Fibroblast of the aortic adventitia (primary cell): ENCODE measurements around the gene TLDC2. TPM values are rescaled to one million over a fixed set of nuclear protein-coding genes. Genes with fewer than 3 reads are reported as not detected.
"Not testable (repeated sequence)": the region's sequence is repeated elsewhere in the genome, so short reads cannot be mapped to it uniquely, and the experiment has no call there.

ENCODE experiments used
- DNase-seq: peaks from one replicate; pipeline ENCODE4 v3.0.0-alpha.2; 2010; ENCODE audit warnings: low read depth
- H3K4me3 ChIP-seq: 2 replicates; pipeline ENCODE4 v1.5.1; 2011; ENCODE audit warnings: low read depth, mild to moderate bottlenecking, control low read depth, low read length, moderate library complexity
- total RNA-seq: library from RNA; depleted of rRNA; stranded (reverse); fragments of >200 nt; gene quantifications from 2 replicates; pipeline ENCODE4 v1.2.3, GENCODE V29; 2012; ENCODE audit warnings: low replicate concordance
- TF ChIP-seq, protein P1 (sequence below): IDR thresholded peaks from 2 replicates; pipeline ENCODE4 v1.5.1; 2011; ENCODE audit warnings: mild to moderate bottlenecking, low read length, control low read depth, inconsistent platforms; ENCODE audit not compliant: insufficient read depth

TLDC2 gene
- total RNA-seq, 1 donor = 0.18 TPM

DNA sequence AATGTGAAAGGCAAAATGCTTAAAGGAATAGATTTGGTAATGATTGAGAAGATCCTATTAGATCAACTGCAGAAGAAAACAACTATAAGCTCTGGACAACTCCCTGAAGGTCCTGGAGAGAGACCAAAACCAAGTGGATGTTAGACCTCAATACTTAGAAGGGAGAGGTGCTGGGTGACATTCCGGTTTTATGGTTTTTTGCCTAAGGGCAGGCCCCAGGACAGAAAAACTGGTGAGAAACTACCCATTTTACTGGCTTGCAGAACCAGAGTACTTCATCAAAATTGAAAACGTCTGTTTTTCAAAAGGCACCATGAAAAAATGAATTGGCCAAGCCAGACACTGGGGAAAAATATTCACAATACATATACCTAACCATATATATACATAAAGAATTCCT lies 49.3 kb downstream of the TLDC2 start:
- no peak for DNase-seq
- TF ChIP-seq, protein P1, sequence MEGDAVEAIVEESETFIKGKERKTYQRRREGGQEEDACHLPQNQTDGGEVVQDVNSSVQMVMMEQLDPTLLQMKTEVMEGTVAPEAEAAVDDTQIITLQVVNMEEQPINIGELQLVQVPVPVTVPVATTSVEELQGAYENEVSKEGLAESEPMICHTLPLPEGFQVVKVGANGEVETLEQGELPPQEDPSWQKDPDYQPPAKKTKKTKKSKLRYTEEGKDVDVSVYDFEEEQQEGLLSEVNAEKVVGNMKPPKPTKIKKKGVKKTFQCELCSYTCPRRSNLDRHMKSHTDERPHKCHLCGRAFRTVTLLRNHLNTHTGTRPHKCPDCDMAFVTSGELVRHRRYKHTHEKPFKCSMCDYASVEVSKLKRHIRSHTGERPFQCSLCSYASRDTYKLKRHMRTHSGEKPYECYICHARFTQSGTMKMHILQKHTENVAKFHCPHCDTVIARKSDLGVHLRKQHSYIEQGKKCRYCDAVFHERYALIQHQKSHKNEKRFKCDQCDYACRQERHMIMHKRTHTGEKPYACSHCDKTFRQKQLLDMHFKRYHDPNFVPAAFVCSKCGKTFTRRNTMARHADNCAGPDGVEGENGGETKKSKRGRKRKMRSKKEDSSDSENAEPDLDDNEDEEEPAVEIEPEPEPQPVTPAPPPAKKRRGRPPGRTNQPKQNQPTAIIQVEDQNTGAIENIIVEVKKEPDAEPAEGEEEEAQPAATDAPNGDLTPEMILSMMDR = no peak

DNA sequence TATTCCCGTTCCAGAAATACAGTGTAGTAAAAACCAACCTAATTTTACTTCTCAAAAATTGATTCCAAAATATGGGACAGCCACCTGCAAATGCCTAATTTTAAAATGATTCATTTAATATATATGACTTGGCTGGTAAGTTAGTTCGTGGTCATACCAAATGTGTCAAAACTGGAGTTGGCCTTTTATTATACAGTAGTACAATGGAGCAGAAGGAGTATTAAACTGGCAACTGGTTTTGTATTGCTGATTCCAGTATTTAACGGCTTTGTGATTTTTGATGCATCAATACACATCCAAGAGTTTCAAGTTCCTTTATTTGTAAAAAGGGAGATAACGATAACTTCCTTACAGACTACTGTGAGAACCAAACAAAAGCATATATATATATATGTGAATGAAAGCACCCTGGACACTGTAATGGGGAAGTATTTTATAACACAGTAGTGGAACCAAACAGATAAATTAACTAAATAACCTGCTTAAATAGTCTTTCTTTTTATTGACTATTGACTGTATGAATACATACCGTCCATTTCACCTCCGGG lies 50.8 kb downstream of the TLDC2 start:
- DNase-seq = no peak
- no peak overlapping the region for H3K4me3 ChIP-seq
- TF ChIP-seq, protein P1 = no peak

More for the DNA sequence above, 49.3 kb downstream of the TLDC2 start:
- no peak overlapping the region for H3K4me3 ChIP-seq

DNA sequence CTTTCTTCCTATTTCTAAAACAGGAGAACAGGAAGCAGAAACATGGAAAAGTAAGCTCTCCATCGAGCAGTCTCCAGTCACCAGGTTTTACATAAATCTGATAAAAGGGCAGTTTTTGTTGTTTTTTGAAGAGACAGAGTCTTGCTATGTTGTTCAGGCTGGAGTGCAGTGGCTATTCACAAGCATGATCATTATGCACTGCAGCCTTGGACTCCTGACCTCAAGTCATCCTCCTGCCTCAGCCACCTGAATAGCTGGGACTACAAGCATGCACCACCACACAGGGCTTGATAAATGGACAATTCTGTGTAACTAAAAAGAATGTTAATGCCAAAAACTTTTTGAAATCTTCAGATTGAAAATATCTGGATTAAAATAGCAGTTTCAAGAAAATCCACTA lies 51.8 kb downstream of the TLDC2 start:
- TF ChIP-seq, protein P1 = no peak
- H3K4me3 ChIP-seq = no peak overlapping the region
- DNase-seq = no peak

DNA sequence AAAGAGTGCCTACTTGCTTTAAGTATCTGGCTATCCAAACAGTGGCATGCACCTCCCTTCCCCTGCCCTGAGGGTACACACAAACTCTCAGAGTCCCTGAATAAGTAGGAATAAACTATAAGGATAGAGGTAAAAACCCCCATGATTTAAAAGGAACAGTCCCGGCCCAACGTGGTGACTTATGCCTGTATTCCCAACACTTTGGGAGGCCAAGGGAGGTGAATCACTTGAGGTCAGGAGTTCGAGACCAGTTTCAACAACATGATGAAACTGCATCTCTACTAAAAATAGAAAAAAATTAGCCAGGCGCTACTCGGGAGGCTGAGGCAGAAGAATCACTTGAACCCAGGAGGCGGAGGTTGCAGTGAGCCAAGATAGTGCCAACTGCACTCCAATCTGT lies 53.4 kb downstream of the TLDC2 start:
- DNase-seq = peak; percentile 45
- TF ChIP-seq, protein P1 = no peak
- no peak overlapping the region for H3K4me3 ChIP-seq

DNA sequence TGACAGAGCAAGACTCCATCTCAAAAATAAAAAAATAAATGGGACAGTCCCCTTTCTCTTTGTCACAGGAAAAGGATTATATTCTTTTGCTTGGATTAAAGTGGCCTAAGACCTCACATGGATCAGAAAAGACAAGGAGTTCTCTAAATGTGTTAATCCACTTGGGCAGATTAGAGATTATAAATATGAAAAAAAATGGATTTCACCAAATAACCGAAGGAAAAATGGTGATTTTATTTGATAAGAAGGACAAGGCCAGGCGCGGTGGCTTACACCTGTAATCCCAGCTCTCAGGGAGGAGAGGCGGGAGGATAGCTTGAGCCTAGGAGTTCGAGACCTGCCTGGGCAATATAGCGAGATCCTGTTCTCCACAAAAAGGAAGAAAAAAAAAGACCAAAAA lies 53.8 kb downstream of the TLDC2 start:
- H3K4me3 ChIP-seq = no peak overlapping the region
- DNase-seq = no peak
- TF ChIP-seq, protein P1 = no peak

DNA sequence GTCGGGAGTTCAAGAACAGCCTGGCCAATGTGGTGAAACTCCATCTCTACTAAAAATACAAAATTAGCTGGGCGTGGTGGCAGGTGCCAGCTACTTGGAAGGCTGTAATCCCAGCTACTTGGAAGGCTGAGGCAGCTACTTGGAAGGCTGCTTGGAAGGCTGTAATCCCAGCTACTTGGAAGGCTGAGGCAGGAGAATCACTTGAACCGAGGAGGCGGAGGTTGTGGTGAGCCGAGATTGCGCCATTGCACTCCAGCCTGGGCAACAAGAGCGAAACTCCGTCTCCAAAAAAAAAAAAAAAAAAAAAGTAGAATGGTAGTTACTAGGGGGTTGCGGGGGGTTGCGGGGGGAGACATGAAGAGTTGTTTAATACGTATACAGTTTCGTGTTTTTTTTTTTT lies 56.1 kb downstream of the TLDC2 start:
- not testable (repeated sequence) for H3K4me3 ChIP-seq, DNase-seq

DNA sequence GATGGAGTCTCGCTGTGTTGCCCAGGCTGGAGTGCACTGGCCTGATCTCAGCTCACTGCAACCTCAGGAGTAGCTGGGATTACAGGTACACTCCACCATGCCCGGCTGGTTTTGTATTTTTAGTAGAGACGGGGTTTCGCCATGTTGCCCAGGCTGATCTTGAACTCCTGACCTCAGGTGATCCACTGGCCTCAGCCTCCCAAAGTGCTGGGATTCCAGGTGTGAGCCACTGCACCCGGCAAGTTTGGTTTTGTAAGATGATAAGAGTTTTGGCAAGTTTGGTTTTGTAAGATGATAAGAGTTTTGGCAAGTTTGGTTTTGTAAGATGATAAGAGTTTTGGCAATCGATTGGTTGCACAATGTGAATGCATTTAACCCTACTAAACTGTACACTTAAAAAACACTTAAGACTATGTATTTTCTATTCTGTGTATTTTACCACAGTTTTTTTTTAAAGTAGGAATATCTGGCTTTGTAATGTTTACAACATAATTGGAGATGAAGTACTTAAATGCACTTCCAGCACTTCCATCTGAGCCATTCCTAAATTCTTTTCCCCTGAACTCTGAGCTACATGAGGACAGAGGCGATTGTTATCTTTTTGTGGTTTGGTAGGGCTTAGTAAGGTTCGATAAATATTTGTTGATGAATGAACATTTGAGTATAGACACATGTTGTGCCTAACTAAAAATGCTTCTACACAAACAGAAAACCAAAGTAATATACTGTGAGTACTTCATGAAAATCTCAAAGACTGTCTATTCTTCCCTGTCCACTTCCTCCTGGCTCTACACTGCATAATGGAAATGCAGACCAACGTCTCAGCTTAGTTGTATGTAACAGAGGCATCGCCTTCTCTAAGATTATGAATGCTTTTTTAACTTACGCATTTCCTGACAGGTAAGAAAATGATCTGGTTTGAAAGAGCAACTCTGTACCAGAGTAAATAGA lies 56.8 kb downstream of the TLDC2 start:
- TF ChIP-seq, protein P1 = no peak
- peak; percentile 65 for DNase-seq
- no peak overlapping the region for H3K4me3 ChIP-seq

DNA sequence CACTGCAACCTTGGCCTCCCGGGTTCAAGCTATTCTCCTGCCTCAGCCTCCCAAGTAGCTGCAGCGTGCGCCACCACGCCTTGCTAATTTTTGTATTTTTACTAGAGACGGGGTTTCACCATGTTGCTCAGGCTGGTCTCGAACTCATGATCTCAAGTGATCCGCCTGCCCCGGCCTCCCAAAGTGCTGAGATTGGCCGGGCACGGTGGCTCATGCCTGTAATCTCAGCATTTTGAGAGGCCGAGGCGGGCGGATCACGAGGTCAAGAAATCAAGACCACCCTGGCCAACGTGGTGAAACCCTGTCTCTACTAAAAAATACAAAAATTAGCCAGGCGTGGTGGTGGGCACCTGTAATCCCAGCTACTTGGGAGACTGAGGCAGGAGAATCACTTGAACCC lies 57.6 kb downstream of the TLDC2 start:
- H3K4me3 ChIP-seq, DNase-seq: not testable (repeated sequence)
